ENCODE measurements around the gene DNAH10.

DNA sequence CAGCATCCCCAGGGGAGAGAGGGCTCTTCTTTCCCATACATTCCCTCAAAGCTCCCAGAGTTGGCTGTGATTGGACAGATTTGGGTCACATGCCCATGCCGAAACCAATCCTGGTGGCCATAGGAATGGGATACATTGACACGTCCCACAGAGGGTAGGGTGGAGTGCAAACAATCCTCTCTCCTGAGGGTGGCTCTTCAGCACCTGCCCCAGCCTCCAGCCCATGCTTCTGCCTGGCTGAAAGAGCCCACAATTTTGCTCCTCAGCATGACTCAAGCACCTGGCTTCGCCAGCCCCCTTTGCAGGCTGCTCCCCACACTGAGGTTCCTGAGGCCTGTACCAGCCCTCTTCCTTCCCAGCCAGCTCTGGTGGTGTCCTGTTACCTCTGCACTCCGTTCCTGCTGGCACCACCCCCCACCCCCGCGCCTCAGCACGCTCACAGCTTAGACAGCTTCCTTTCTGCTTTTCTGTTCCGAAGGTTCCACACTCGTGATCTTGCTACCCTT is 138.8 kb downstream of the DNAH10 start:
- TF ChIP-seq, protein P1, sequence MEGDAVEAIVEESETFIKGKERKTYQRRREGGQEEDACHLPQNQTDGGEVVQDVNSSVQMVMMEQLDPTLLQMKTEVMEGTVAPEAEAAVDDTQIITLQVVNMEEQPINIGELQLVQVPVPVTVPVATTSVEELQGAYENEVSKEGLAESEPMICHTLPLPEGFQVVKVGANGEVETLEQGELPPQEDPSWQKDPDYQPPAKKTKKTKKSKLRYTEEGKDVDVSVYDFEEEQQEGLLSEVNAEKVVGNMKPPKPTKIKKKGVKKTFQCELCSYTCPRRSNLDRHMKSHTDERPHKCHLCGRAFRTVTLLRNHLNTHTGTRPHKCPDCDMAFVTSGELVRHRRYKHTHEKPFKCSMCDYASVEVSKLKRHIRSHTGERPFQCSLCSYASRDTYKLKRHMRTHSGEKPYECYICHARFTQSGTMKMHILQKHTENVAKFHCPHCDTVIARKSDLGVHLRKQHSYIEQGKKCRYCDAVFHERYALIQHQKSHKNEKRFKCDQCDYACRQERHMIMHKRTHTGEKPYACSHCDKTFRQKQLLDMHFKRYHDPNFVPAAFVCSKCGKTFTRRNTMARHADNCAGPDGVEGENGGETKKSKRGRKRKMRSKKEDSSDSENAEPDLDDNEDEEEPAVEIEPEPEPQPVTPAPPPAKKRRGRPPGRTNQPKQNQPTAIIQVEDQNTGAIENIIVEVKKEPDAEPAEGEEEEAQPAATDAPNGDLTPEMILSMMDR (IDR thresholded peaks at IDR 0.05): no peak
- TF ChIP-seq POLR2A (IDR thresholded peaks at IDR 0.05): no peak

All from adrenal gland (tissue), 5 donors.